ENCODE results near the gene POLA1.
"Not testable (repeated sequence)": the region's sequence is repeated elsewhere in the genome, so short reads cannot be mapped to it uniquely, and the experiment has no call there.

POLA1 gene, protein sequence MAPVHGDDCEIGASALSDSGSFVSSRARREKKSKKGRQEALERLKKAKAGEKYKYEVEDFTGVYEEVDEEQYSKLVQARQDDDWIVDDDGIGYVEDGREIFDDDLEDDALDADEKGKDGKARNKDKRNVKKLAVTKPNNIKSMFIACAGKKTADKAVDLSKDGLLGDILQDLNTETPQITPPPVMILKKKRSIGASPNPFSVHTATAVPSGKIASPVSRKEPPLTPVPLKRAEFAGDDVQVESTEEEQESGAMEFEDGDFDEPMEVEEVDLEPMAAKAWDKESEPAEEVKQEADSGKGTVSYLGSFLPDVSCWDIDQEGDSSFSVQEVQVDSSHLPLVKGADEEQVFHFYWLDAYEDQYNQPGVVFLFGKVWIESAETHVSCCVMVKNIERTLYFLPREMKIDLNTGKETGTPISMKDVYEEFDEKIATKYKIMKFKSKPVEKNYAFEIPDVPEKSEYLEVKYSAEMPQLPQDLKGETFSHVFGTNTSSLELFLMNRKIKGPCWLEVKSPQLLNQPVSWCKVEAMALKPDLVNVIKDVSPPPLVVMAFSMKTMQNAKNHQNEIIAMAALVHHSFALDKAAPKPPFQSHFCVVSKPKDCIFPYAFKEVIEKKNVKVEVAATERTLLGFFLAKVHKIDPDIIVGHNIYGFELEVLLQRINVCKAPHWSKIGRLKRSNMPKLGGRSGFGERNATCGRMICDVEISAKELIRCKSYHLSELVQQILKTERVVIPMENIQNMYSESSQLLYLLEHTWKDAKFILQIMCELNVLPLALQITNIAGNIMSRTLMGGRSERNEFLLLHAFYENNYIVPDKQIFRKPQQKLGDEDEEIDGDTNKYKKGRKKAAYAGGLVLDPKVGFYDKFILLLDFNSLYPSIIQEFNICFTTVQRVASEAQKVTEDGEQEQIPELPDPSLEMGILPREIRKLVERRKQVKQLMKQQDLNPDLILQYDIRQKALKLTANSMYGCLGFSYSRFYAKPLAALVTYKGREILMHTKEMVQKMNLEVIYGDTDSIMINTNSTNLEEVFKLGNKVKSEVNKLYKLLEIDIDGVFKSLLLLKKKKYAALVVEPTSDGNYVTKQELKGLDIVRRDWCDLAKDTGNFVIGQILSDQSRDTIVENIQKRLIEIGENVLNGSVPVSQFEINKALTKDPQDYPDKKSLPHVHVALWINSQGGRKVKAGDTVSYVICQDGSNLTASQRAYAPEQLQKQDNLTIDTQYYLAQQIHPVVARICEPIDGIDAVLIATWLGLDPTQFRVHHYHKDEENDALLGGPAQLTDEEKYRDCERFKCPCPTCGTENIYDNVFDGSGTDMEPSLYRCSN (N-terminal part only)

DNA sequence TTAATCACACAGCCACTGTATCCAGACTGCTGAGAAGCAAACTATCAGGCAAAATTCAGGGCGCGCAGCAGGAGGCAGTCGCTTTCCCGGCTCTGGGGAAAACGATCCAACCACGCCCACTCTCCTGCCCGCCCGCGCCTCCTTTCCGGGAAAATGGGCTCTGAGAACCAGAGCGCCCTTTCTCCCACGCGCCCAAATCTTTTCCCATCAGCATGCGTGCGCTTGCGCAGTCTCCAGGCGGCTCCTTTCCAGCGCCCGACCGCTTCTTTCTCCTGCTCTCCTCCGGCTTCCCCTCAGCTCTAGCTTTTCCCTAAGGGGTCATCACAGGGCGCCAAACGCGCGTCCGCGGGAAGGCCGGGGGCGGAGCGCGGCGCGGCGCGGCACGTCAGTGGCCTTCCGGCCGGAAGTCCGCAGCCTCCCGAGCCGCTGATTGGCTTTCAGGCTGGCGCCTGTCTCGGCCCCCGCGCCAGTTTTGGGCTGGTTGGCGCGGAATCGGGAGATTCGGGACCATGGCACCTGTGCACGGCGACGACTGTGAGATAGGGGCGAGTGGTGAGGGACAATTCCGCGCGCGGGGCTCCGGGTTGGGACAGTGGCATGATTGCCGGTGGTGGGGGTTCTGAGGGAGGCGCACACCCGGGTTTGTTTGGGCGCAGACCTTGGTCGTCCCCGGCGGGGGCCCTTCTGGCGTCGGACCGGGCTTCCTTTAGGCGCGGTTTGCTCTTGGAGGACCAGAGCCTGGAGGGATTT lies at the start of gene POLA1:
Gene POLA1, plus strand, starts transcription at position 466 of the 750 bp plus-strand sequence. Its CDS starts 44 bp downstream, at position 510.
- CTCF ChIA-PET: no interaction called here
- peaks cover 3% of the 10 kb centered on the region for H3K36me3 Mint-ChIP-seq
- peak within 1 kb of the TSS; percentile 83 for H3K27ac Mint-ChIP-seq
- H3K4me3 Mint-ChIP-seq: peak within 1 kb of the TSS; percentile 82
- peaks cover 32% of the 10 kb centered on the region for H3K4me1 Mint-ChIP-seq
- no peaks in the 10 kb centered on the region for H3K9me3 Mint-ChIP-seq
- no peaks in the 10 kb centered on the region for H3K27me3 Mint-ChIP-seq
- peak; percentile 82 for DNase-seq

DNA sequence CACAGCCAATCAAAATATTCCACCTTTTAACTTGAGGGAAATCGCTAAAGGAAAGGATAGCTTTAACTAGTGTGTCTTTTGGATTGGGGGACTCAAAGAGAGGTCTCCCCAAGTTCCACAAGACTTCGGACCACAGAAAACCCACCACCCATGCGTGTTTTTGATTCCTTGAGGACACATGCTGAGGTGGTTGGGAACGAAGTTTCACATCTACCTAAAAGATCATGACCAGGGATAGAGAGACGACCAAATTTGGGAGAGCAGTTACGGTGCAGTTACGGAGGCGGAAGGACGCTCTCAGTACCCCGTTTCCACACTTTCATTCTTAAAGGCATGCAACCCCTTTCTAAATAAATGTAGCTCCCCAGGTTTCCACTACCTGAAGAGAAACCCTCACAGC lies 47.7 kb upstream of the POLA1 start:
- H3K27me3 Mint-ChIP-seq: peaks cover 29% of the 10 kb centered on the region

DNA sequence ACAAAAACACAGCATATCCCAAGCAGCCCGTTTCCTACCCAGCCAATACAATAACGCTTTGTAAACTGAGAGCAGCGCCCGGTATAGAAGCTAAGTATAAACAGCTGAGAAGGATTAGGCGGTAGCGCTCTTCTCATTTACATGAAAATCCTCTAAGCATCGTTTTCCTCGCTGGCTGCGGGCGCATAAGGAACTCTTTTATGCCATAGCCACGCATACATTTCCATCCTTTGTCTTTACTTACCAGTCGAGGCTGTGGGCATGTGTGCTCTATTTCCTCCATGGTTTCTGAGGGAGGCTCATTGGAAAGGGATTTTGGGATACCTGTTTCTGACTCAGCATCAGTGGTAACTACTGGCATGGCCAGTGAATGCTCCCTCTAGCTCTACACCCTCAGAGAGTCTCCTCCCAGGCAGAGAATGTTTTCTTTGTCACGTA lies 47.0 kb upstream of the POLA1 start:
- no peak for DNase-seq
- no peak overlapping the region for H3K27ac Mint-ChIP-seq
- H3K36me3 Mint-ChIP-seq: no peaks in the 10 kb centered on the region
- H3K4me3 Mint-ChIP-seq: peak overlapping the region; percentile 72
- H3K9me3 Mint-ChIP-seq: no peaks in the 10 kb centered on the region
- peaks cover 29% of the 10 kb centered on the region for H3K27me3 Mint-ChIP-seq
- H3K4me1 Mint-ChIP-seq: peaks cover 19% of the 10 kb centered on the region
- CTCF ChIA-PET: no interaction called here

More for the DNA sequence above, 47.7 kb upstream of the POLA1 start:
- CTCF ChIA-PET: no interaction called here
- no peaks in the 10 kb centered on the region for H3K36me3 Mint-ChIP-seq
- no peak for DNase-seq
- H3K4me3 Mint-ChIP-seq: peak overlapping the region; percentile 33
- no peaks in the 10 kb centered on the region for H3K9me3 Mint-ChIP-seq
- H3K27ac Mint-ChIP-seq: no peak overlapping the region
- H3K4me1 Mint-ChIP-seq: peaks cover 19% of the 10 kb centered on the region

DNA sequence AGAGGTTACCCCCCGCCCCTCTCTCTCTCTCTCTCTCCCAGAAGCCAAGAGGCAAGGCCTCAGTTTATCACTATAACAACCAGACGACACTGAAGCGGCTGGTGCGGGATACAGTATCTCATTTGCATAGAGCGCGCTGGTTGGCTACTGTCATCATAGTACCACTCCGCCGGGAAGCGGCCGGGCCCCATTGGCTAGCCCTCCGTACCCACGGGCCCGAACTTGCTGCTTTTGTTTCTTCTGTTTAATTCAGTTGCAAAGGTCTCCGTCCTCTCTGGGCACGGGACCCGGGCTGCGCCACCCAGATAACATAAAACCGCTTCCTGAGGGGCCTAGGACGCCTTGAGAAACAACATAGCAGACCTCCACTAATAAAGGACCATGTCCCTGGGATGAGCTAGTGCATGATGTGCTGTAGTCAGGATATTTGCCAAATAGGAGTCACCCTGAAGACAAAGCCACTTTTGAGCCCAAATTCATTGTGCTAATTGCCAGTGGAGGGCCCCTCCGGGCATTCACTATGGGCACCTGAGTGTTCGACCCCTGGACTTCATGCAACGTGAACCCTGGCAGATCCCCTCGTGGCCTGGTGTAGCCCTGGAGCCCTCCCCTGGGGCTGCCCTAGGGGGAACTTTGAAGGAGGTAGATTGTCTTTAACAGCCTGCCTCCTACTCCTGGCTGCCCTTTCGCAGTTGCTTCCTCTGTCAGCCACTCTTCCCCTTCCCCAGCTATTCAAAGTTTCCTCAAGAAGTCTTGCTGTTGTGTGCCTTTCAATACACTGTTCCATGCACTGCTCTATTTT lies 46.3 kb upstream of the POLA1 start, which contains the start of gene PCYT1B:
Gene PCYT1B, minus strand, starts transcription at position 91 of the 802 bp plus-strand sequence. CDS start 242 bp downstream, outside the sequence.
- CTCF ChIA-PET: no interaction called here
- Mint-ChIP-seq H3K9me3 (no peaks in the 10 kb centered on the region), H3K4me3 (peak within 1 kb of the TSS; percentile 72), H3K27ac (no peak within 1 kb of the TSS), H3K27me3 (peaks cover 29% of the 10 kb centered on the region), H3K4me1 (peaks cover 19% of the 10 kb centered on the region), H3K36me3 (no peaks in the 10 kb centered on the region)
- DNase-seq: peak; percentile 81

DNA sequence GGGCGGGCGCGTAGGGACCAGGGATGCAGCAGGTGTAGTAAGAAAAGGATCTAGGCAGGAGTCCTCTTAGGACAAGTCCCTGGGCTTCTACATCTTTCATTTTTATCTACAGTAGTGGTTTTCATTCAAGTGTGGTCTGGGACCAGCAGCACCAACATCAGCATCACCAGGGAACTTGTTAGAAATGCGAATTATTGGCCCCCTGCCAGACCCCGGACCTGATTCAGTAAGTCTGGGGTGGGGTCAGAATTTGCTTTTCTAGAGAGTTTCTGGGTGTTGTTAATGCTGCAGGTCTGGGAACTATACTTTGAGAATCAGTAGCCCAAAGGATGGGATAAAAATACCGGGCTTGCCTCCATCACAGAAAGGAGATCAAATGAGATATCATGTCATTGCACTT lies 45.2 kb upstream of the POLA1 start:
- peaks cover 19% of the 10 kb centered on the region for H3K4me1 Mint-ChIP-seq
- DNase-seq: no peak
- no peak overlapping the region for H3K27ac Mint-ChIP-seq
- CTCF ChIA-PET: no interaction called here
- H3K36me3 Mint-ChIP-seq: no peaks in the 10 kb centered on the region
- no peak overlapping the region for H3K4me3 Mint-ChIP-seq
- peaks cover 29% of the 10 kb centered on the region for H3K27me3 Mint-ChIP-seq
- H3K9me3 Mint-ChIP-seq: no peaks in the 10 kb centered on the region

- Mint-ChIP-seq H3K9me3 (no peaks in the 10 kb centered on the region), H3K36me3 (no peaks in the 10 kb centered on the region), H3K4me1 (peaks cover 12% of the 10 kb centered on the region), H3K27ac (no peak overlapping the region), H3K4me3 (no peak overlapping the region), H3K27me3 (peaks cover 20% of the 10 kb centered on the region)
- no peak for DNase-seq
- CTCF ChIA-PET: no interaction called here
Measured at GRCh38 chrX:24651783-24652182, 41.9 kb upstream of the POLA1 start.

DNA sequence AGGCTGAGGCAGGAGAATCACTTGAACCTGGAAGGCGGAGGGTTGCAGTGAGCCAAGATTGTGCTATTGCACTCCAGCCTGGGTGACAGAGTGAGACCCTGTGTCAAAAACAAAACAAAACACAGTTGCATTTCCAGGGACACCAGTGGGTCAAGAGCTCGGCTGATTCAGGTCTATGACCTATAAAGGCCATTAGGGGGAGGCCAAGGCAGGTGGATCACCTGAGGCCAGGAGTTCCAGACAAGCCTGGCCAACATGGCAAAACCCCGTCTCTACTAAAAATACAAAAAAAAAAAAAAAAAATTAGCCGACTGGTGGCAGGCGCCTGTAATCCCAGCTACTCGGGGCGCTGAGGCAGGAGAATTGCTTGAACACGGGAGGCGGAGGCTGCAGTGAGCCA lies 38.0 kb upstream of the POLA1 start:
- CTCF ChIA-PET, H3K4me1 Mint-ChIP-seq, DNase-seq, H3K4me3 Mint-ChIP-seq, H3K9me3 Mint-ChIP-seq, H3K36me3 Mint-ChIP-seq, H3K27me3 Mint-ChIP-seq, H3K27ac Mint-ChIP-seq: not testable (repeated sequence)

DNA sequence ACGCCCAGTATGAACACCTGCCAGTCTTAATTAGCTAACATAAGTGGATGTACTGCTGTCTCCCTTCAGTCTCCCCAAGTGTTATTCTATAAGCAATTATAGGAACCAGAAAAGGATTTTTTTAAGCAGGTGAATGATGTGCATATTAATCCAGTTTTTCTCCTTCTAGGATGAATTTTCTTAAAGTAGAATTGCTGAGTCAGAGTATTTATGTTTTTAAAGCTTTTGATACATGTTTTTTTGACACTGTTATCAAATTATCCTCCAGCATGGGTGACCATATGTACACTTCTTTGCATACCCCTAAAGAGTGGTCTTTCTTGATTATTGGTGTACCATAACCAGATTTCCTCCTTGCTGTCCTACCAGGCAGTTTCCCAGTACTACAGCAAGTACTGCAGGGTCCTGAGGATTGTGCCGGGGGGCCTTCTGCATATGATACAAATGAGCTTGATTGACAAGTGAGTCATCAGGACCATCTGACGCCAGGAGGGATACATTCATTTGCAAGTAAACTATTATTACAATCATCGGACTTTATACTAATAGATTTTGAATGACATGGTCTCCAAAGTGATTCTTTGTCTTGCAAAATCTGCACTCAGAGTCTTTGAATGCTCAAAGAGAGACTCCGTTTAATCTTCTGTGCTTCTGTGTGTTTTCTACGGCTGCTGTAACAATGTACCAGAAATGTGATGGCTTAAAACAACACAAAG lies 35.9 kb upstream of the POLA1 start:
- no peaks in the 10 kb centered on the region for H3K4me1 Mint-ChIP-seq

GRCh38 chrX:24658421-24658820 lies 35.3 kb upstream of the POLA1 start:
- Mint-ChIP-seq H3K27me3 (peaks cover 7% of the 10 kb centered on the region), H3K27ac (no peak overlapping the region), H3K9me3 (no peaks in the 10 kb centered on the region), H3K4me3 (no peak overlapping the region), H3K4me1 (no peaks in the 10 kb centered on the region), H3K36me3 (no peaks in the 10 kb centered on the region)
- no peak for DNase-seq
- CTCF ChIA-PET: no interaction called here

More for the DNA sequence above, 35.9 kb upstream of the POLA1 start:
- CTCF ChIA-PET: no interaction called here
- Mint-ChIP-seq H3K9me3 (no peaks in the 10 kb centered on the region), H3K27ac (no peak overlapping the region), H3K27me3 (peaks cover 7% of the 10 kb centered on the region), H3K4me3 (no peak overlapping the region), H3K36me3 (no peaks in the 10 kb centered on the region)
- no peak for DNase-seq

- CTCF ChIA-PET: no interaction called here
- H3K4me1 Mint-ChIP-seq: no peaks in the 10 kb centered on the region
- H3K27ac Mint-ChIP-seq: no peak overlapping the region
- H3K27me3 Mint-ChIP-seq: peaks cover 7% of the 10 kb centered on the region
- no peak overlapping the region for H3K4me3 Mint-ChIP-seq
- DNase-seq: no peak
- no peaks in the 10 kb centered on the region for H3K36me3 Mint-ChIP-seq
- H3K9me3 Mint-ChIP-seq: no peaks in the 10 kb centered on the region
Measured at GRCh38 chrX:24659106-24659505, 34.6 kb upstream of the POLA1 start.

DNA sequence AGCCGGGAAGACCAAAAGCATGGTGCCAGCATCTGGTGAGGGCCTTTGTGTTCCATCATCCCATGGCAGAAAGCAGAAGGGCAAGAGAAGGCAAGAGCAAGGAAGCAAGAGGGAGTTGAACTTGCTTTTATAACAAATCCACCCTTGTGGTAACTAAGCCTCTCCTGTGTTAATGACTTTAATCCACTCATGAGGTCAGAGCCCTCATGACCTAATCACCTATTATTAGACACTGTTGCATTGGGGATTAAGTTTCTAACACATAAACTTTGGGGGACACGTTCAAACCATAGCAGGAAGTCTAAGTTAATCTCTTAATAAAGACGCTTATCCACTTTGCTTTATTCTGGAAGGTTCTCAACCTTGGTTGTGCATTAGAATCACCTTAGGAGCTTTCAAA lies 34.1 kb upstream of the POLA1 start:
- Mint-ChIP-seq H3K4me1 (no peaks in the 10 kb centered on the region), H3K27ac (no peak overlapping the region), H3K9me3 (no peaks in the 10 kb centered on the region), H3K27me3 (peaks cover 7% of the 10 kb centered on the region), H3K4me3 (no peak overlapping the region), H3K36me3 (no peaks in the 10 kb centered on the region)
- CTCF ChIA-PET: no interaction called here
- DNase-seq: no peak

DNA sequence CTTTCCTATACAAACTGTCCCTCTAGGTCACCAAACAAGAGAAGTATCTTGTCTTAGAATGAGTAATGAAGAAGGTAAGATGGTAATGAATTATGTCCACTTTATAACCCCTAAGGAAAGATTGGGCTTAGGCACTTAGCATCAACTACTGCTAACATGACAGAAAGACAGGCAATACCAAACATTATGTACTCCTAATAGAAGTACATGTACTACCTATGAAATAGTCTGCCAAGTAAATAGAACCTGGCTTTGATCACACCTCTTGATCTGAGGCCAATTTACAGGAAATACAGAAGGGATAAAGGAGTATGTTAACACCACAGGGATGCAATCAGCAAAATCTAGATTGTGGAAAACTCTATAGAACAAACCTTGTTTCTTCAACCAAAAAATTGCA lies 32.4 kb upstream of the POLA1 start:
- H3K27ac Mint-ChIP-seq: no peak overlapping the region
- H3K4me3 Mint-ChIP-seq: no peak overlapping the region
- H3K4me1 Mint-ChIP-seq: no peaks in the 10 kb centered on the region
- no peaks in the 10 kb centered on the region for H3K9me3 Mint-ChIP-seq
- H3K27me3 Mint-ChIP-seq: peaks cover 7% of the 10 kb centered on the region
- H3K36me3 Mint-ChIP-seq: no peaks in the 10 kb centered on the region
- DNase-seq: no peak
- CTCF ChIA-PET: no interaction called here

All from activated naive CD4-positive, alpha-beta T cell treated with anti-CD3 and anti-CD28 coated beads, Interleukin-2, amount 10 ng/mL, durations not matched to agents 7 days and 5 days (primary cell).